Stimulated activated effector memory CD8-positive, alpha-beta T cell treated with anti-CD3 and anti-CD28 coated beads, Interleukin-12 subunit alpha, Interleukin-12 subunit beta, amount 100 ng/mL, for 72 hours (primary cell): ENCODE results near the gene ZCCHC4.
"Not testable (repeated sequence)": the region's sequence is repeated elsewhere in the genome, so short reads cannot be mapped to it uniquely, and the experiment has no call there.

ENCODE experiments used
- ATAC-seq: fragments of 150-1000 bp; cut with Tn5 transposase; 2 replicates; pipeline ENCODE4 v1.10.0; 2021
- DNase-seq, 2 donors: peaks; one replicate each; pipeline ENCODE4 v3.0.0; 2021 to 2022; ENCODE audit warnings: low spot score in 2 of 2
- H3K27ac Mint-ChIP-seq: one replicate; pipeline ENCODE4 v1.8.0; 2022; ENCODE audit warnings: mild to moderate bottlenecking, mixed read lengths
- H3K36me3 Mint-ChIP-seq: one replicate; pipeline ENCODE4 v1.8.0; 2022; ENCODE audit warnings: mild to moderate bottlenecking, mixed read lengths
- H3K4me1 Mint-ChIP-seq: one replicate; pipeline ENCODE4 v1.8.0; 2022; ENCODE audit warnings: mixed read lengths
- H3K4me3 Mint-ChIP-seq: one replicate; pipeline ENCODE4 v1.8.0; 2022; ENCODE audit warnings: mild to moderate bottlenecking, mixed read lengths
- H3K9me3 Mint-ChIP-seq: one replicate; pipeline ENCODE4 v1.8.0; 2022; ENCODE audit warnings: mixed read lengths

ZCCHC4 gene

DNA sequence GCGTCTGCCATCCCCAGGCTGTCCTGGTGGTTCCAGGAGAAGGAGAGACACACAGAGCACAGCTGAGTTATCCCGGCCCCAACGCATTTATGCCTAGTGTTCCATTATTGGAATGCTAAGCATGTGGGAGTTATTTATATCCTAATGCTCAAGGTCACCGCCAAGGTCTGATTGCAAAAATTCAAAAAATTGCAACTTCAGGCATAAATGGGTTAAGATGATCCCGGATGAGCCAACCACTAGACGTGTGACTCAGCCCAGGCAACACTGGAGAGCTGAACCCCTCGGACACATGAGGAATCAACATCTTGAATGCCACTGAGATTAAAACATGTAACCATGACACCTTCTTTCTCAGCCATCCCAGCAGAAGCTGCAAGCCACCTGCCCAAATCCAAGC lies 3.8 kb upstream of the ZCCHC4 start:
- Mint-ChIP-seq H3K36me3 (peaks cover 6% of the 10 kb centered on the region), H3K4me1 (peaks cover 11% of the 10 kb centered on the region), H3K27ac (no peak overlapping the region), H3K4me3 (no peak overlapping the region), H3K9me3 (no peaks in the 10 kb centered on the region)
- no peak for ATAC-seq
- no peak for DNase-seq

DNA sequence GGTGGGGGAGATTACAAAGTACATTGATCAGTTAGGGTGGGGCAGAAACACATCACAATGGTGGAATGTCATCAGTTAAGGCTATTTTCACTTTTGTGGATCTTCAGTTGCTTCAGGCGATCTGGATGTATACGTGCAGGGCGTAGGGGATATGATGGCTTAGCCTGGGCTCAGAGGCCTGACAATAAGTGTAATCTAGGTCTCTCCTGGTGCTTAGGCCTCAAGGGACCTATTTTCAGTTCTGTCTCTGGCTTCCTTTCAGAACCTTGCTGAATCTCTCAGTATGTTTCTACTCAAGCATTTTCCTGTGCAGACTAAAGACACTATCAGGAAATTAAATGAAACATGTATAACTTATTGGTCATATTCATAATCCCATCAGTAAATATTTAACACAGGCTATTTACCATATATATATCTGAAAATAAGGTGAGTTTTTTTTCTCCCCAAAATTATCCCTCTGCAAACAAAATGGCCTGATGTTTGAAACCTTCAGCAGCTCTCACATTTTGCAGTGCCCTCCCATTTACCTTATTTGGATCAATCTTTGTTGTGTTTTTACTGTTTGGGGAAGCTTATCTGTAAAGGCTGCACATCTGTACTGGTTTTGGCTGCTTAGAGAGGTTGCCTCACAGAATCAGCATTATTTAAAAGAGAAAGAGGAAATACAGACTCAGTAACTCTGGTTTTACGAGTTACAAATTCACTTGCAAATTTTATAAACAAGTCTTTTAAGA lies 2.3 kb upstream of the ZCCHC4 start:
- ATAC-seq: no peak
- Mint-ChIP-seq H3K9me3 (no peaks in the 10 kb centered on the region), H3K4me1 (peaks cover 13% of the 10 kb centered on the region), H3K4me3 (no peak overlapping the region), H3K27ac (no peak overlapping the region), H3K36me3 (peaks cover 13% of the 10 kb centered on the region)
- no peak for DNase-seq

DNA sequence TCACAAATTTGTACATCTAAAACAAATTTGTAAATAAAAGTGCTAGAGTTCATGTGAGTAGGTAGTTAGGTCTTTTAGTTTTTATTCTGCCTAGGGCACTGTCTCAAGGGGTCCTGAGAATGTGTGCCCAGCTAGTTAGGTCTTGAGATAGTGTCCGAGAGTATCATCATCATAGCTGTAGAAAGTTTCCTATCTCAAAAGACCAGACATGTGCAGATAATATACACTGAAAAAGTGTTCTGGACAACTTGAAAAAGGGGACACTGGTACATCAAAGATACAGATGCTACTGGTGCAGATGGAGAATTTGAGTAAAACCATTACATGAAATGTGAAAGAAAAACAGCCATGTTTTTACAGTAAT lies 1.8 kb upstream of the ZCCHC4 start:
- no peak overlapping the region for H3K27ac Mint-ChIP-seq
- ATAC-seq (no peak), DNase-seq (no peak)
- no peaks in the 10 kb centered on the region for H3K9me3 Mint-ChIP-seq
- H3K36me3 Mint-ChIP-seq: peaks cover 18% of the 10 kb centered on the region
- H3K4me1 Mint-ChIP-seq: peaks cover 19% of the 10 kb centered on the region
- H3K4me3 Mint-ChIP-seq: no peak overlapping the region

DNA sequence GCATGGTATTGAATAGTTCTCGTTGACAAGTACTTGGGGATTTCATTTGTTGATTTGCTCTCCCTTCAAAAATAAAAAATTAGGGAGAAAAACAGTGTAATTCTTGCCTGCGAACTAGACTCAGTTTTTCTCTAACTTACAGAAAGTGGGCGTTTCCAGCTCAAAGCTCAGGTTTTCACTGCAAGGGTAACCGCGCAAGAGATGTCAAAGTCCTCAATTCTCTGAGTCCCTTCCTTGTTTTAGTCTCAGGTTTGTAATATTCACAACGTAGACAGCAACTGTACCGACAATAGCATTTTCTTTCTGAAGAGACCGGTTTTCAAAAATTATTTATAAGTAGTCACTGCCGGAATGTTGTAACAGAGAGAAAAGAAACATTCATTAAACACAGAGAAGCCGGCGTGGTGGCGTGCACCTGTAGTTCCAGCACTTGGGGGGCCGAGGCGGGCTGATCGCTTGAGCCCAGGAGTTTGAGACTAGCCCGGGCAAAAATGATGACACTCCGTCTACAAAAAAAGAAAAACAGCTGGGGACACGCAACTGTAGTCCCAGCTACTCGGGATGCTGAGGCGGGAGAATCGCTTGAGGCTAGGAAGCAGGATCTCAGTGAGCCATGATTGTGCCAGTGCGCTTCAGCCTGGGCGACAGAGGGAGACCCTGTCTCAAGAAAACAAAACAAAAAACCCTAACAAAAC lies 774 bp downstream of the ZCCHC4 start:
- H3K36me3 Mint-ChIP-seq: peaks cover 44% of the 10 kb centered on the region
- DNase-seq (no peak), ATAC-seq (no peak)
- peak overlapping the region; percentile 99 for H3K4me3 Mint-ChIP-seq
- H3K4me1 Mint-ChIP-seq: peaks cover 19% of the 10 kb centered on the region
- H3K27ac Mint-ChIP-seq: peak overlapping the region; percentile 98
- H3K9me3 Mint-ChIP-seq: no peaks in the 10 kb centered on the region

DNA sequence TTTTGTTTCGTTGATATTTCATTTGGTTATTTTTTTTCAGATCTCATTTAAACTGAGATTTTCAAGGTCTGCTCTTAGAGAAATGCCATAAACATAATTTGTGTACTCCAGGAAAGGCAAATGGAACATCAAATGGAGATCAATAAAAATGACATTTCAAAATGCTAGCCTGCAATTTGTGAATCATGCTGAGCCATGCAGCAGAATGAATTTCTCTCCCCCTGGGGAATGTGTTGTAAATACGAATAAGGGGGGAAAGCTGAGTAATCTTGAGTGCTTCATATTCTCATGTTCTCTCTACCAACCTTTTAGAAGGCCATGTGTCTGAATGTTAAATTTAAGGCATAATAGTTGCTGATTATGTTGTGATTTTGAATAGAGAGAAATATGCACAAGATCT lies 7.8 kb downstream of the ZCCHC4 start:
- Mint-ChIP-seq H3K9me3 (no peaks in the 10 kb centered on the region), H3K4me1 (peaks cover 28% of the 10 kb centered on the region), H3K4me3 (peak overlapping the region; percentile 1), H3K27ac (peak overlapping the region; percentile 83), H3K36me3 (peaks cover 50% of the 10 kb centered on the region)
- DNase-seq (no peak), ATAC-seq (peak; percentile 55)

DNA sequence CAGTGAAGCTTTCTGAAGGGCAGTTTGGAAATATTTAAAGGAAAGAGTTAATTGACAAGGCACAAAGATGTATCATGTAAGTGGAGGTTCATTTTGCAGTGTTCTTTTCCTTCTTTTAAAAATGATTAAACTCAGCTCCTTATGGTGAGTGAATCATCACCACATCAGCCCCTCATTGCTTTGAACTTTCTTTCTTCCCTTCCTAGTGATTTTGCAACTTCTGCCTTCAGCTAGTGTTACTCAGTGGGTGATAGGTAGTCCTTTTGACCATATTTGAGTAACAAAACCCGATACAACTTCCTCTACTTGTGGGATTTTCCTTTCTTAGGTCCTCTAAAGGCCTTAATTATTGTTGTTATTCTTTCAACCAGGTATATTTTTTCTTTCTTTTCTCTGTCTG lies 8.2 kb downstream of the ZCCHC4 start:
- ATAC-seq (peak; percentile 99), DNase-seq (no peak)
- Mint-ChIP-seq H3K36me3 (peaks cover 45% of the 10 kb centered on the region), H3K4me1 (peaks cover 24% of the 10 kb centered on the region), H3K4me3 (peak overlapping the region; percentile 1), H3K27ac (peak overlapping the region; percentile 83), H3K9me3 (no peaks in the 10 kb centered on the region)

DNA sequence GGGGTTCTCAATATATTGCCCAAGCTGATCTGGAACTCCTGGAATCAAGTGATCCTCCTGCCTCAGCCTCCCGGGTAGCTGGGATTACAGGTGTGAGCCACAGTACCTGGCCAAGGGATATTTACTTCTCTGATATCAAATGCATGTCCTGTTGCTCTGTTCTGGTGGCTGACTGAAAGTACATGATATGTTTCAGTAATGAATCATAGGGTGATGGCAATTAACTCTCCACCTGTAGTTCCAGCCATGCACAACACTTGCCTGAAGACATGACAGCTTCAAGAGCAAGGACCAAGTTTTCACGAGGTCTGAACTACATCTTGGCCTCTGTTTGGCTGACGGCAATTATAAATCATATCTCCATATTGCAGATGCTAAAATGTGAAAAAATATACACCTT lies 9.1 kb downstream of the ZCCHC4 start:
- Mint-ChIP-seq H3K36me3 (peaks cover 36% of the 10 kb centered on the region), H3K4me3 (peak overlapping the region; percentile 1), H3K9me3 (no peaks in the 10 kb centered on the region), H3K4me1 (peaks cover 23% of the 10 kb centered on the region), H3K27ac (peak overlapping the region; percentile 83)
- ATAC-seq: peak; percentile 60
- DNase-seq: no peak

DNA sequence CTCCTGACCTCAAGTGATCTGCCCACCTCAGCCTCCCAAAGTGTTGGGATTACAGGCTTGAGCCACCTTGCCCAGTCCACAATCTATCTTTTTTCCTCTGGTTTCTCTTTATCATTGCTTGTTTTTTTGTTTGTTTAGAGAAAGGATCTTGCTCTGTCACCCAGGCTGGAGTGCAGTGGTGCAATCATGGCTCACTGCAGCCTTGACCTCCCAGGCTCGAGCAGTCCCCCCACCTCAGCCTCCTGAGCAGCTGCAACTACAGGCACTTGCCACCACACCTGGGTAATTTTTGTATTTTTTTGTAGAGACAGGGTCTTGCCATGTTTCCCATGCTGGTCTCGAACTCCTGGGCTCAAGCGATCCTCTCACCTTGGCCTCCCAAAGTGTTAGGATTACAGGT lies 15.9 kb downstream of the ZCCHC4 start:
- not testable (repeated sequence) for H3K9me3 Mint-ChIP-seq, ATAC-seq, H3K27ac Mint-ChIP-seq, H3K4me3 Mint-ChIP-seq, DNase-seq, H3K36me3 Mint-ChIP-seq
- peaks cover 17% of the 10 kb centered on the region for H3K4me1 Mint-ChIP-seq

DNA sequence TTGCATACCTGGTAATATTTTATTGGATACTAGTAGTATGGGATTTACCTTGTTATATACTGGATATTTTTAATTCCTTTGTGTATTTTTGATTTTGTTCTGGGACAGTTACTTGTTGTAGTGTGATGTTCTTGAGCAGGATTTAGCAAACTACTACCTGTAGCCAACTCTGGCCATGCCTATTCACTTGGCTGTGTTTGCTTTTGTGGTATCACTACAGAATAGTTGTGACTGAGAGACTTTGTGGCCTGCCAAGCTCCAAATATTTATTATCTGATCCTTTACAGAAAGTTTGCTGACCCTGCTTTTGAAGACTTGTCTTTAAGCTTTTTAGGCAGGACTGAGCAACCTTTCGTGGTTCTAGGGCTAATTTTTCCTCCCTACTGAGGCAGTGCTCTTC lies 17.8 kb downstream of the ZCCHC4 start:
- DNase-seq (no peak), ATAC-seq (no peak)
- peak overlapping the region; percentile 71 for H3K4me3 Mint-ChIP-seq
- H3K36me3 Mint-ChIP-seq: peaks cover 11% of the 10 kb centered on the region
- H3K27ac Mint-ChIP-seq: peak overlapping the region; percentile 94
- H3K9me3 Mint-ChIP-seq: no peaks in the 10 kb centered on the region
- H3K4me1 Mint-ChIP-seq: peaks cover 17% of the 10 kb centered on the region

DNA sequence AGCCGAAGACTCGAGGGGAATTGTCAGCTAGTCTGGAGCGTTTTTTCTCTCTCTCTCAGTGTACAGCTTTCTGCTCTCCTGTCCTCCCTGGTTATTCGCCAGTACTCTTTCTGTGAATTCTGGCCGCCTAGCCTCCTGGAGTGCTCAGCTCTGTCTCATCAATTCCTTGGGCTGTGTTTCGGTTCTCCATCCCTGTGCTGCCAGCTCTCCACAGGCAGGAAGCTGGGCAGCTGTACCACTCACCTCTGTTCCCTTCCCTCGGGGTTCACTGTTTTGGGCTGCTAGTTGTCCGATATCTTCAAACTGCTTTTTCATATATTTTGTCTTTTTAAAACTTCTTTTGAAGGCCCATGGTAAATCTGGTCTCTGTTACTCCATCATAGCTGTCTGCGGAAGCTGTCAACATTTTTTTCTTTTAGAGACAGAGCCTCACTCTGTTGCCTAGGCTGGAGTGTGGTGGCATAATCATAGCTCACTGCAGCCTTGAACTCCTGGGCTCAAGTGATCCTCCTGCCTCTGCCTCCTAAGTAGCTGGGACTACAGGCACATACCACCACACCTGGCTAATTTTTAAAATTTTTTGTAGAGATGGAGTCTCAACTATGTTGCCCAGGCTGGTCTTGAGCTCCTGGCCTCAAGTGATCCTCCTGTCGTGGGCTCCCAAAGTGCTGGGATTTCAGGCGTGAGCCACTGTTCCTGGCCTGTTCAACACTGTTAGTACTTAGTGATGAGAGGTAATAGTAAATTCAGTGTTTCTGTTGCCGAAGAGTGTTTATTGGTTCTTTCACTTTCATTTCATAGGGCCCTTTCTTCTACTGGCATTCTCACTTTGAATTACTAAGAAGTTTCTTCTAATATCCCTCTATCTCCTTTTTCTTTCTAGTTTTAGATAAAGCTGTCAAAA lies 18.6 kb downstream of the ZCCHC4 start:
- Mint-ChIP-seq H3K27ac (peak overlapping the region; percentile 94), H3K36me3 (peaks cover 11% of the 10 kb centered on the region), H3K9me3 (no peaks in the 10 kb centered on the region), H3K4me3 (peak overlapping the region; percentile 71), H3K4me1 (peaks cover 17% of the 10 kb centered on the region)
- DNase-seq: no peak
- peak; percentile 81 for ATAC-seq

DNA sequence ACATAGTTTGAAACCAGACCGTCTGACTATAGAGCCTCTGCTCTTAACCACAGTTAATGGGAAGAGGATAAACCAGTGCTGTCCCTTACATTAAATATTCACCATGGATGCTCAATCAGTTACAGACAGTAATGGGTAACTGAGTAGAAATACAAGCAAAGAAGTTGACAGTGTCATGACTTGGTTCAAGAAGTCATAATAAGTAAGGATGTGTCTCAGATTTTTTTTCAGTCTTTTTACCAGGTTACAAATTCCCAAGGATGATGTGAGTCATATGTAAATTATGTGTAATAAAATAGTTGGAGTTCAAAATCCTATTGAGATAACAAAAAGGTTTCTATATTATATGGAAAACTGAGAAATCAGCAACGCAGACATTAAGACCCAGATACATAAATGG lies 31.1 kb downstream of the ZCCHC4 start:
- no peak overlapping the region for H3K27ac Mint-ChIP-seq
- DNase-seq: no peak
- H3K4me3 Mint-ChIP-seq: no peak overlapping the region
- no peak for ATAC-seq
- peaks cover 27% of the 10 kb centered on the region for H3K36me3 Mint-ChIP-seq
- H3K9me3 Mint-ChIP-seq: no peaks in the 10 kb centered on the region
- no peaks in the 10 kb centered on the region for H3K4me1 Mint-ChIP-seq

DNA sequence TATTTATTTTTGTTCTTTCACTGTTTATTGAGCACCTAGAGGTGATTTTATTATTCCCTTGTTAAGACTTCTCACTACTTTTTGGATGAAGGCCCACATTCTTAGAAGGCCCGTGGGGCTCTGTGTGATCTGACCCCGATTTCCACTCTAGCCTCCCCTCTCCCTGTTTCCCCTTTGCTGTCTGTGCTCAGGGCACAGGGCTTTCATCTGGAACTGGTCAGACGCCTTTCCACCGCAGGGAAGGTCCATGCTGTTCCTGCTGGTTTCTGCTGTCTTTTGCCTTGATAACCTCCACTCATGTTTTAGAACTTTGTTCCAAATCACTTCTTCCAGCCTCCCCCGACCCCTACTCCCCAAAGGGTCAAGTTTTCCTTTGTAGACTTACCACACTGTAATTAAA lies 33.2 kb downstream of the ZCCHC4 start:
- Mint-ChIP-seq H3K27ac (peak overlapping the region; percentile 68), H3K4me1 (no peaks in the 10 kb centered on the region), H3K36me3 (peaks cover 14% of the 10 kb centered on the region), H3K9me3 (no peaks in the 10 kb centered on the region), H3K4me3 (no peak overlapping the region)
- DNase-seq (no peak), ATAC-seq (no peak)

DNA sequence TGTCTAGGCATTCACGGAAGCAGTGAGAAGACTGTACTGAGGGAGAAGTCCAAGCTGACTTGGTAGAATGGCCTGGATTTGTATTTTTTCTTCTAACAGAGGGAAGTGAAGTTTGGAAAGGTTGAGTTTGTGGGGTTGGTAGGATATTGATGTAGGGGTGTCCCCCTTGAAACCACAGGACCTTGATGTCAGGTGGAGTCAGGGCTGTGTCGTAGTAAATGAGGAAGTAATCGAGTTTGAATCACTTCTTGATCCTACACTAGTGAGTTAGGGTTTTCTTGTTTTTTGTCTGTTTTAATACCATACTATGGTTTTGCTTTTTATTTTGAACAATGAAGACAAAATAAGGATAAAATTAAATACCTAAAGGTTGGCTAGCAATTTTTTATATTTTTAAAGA lies 34.3 kb downstream of the ZCCHC4 start:
- Mint-ChIP-seq H3K27ac (peak overlapping the region; percentile 3), H3K4me3 (no peak overlapping the region), H3K9me3 (no peaks in the 10 kb centered on the region), H3K36me3 (peaks cover 8% of the 10 kb centered on the region), H3K4me1 (no peaks in the 10 kb centered on the region)
- no peak for DNase-seq
- ATAC-seq: no peak

DNA sequence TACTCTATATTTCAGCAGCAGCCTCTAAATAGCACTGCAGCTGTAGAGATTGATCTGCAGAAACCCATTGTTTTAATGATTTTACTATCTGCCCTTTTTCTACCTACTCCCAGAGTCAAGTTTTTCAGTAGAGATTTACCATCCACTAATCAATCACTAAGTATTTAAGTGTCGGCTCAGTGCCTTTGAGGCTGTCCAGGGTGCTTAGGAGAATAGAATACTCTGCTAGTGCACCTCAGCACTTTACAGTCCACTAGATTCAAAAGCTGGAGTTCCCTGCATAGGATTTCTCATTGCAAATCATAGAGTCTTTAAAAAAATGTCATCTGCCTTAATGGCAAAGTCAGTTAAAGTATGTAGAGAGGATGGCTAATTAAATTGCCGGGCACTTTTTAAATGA lies 34.9 kb downstream of the ZCCHC4 start:
- H3K36me3 Mint-ChIP-seq: peaks cover 14% of the 10 kb centered on the region
- H3K4me3 Mint-ChIP-seq: no peak overlapping the region
- ATAC-seq: no peak
- no peak overlapping the region for H3K27ac Mint-ChIP-seq
- no peaks in the 10 kb centered on the region for H3K9me3 Mint-ChIP-seq
- no peaks in the 10 kb centered on the region for H3K4me1 Mint-ChIP-seq
- no peak for DNase-seq

DNA sequence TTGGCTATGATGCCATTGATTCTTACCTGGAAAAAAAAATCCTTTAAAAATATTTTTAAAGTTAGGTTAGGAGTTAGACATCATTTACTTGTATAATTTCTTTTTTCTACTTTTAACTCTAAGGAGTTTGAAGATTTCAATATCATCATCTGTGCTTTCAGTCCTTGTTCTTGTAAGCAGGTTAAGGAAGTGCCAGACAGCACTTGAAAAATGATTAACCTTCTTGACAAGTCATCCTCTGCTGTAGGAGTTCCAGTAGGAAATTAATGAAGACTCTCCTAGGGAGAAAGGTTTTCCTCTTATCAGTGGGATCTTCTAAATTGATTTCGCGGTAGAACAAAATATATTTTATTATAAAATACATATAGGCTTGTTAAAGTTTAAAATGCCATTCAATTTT lies 35.4 kb downstream of the ZCCHC4 start:
- Mint-ChIP-seq H3K4me3 (no peak overlapping the region), H3K27ac (no peak overlapping the region), H3K4me1 (no peaks in the 10 kb centered on the region), H3K9me3 (no peaks in the 10 kb centered on the region), H3K36me3 (peaks cover 16% of the 10 kb centered on the region)
- no peak for DNase-seq
- ATAC-seq: no peak
